Lower leg skin (tissue), 3 donors: ENCODE results near the gene MXD1.

Experiments
- POLR2A ChIP-seq, 2 donors: fragments of 450-650 bp; IDR thresholded peaks; one replicate each; pipeline ENCODE4 v1.6.1; 2016 to 2017; ENCODE audit warnings: antibody characterized with exemption in 2 of 2, mild to moderate bottlenecking in 1 of 2, moderate library complexity in 1 of 2
- TF ChIP-seq, protein P1 (sequence below), 3 donors: fragments of 450-650 bp; IDR thresholded peaks; one replicate each; pipeline ENCODE4 v1.5.1; 2016; ENCODE audit warnings: antibody characterized with exemption in 3 of 3, mild to moderate bottlenecking in 3 of 3, moderate library complexity in 2 of 3

- TF ChIP-seq, protein P1, sequence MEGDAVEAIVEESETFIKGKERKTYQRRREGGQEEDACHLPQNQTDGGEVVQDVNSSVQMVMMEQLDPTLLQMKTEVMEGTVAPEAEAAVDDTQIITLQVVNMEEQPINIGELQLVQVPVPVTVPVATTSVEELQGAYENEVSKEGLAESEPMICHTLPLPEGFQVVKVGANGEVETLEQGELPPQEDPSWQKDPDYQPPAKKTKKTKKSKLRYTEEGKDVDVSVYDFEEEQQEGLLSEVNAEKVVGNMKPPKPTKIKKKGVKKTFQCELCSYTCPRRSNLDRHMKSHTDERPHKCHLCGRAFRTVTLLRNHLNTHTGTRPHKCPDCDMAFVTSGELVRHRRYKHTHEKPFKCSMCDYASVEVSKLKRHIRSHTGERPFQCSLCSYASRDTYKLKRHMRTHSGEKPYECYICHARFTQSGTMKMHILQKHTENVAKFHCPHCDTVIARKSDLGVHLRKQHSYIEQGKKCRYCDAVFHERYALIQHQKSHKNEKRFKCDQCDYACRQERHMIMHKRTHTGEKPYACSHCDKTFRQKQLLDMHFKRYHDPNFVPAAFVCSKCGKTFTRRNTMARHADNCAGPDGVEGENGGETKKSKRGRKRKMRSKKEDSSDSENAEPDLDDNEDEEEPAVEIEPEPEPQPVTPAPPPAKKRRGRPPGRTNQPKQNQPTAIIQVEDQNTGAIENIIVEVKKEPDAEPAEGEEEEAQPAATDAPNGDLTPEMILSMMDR (IDR thresholded peaks at IDR 0.05): no peak
- TF ChIP-seq POLR2A (IDR thresholded peaks at IDR 0.05): no peak
Observed at GRCh38 chr2:69918401-69918800, 3.5 kb downstream of the MXD1 start.
